ENCODE data around the gene CHTF18.

Gene CHTF18

GRCh38 chr16:776824-777223 lies 11.6 kb upstream of the CHTF18 start:
- DNase-seq = no peak

- no peak for DNase-seq
These were observed 10.6 kb upstream of the CHTF18 start for GRCh38 chr16:777826-778225.

- no peak for DNase-seq
These were observed 10.0 kb upstream of the CHTF18 start for GRCh38 chr16:778447-778846.

GRCh38 chr16:778909-779527 lies 9.4 kb upstream of the CHTF18 start:
- DNase-seq = no peak

- no peak for DNase-seq
These were observed 8.9 kb upstream of the CHTF18 start for GRCh38 chr16:779561-779960.

DNA sequence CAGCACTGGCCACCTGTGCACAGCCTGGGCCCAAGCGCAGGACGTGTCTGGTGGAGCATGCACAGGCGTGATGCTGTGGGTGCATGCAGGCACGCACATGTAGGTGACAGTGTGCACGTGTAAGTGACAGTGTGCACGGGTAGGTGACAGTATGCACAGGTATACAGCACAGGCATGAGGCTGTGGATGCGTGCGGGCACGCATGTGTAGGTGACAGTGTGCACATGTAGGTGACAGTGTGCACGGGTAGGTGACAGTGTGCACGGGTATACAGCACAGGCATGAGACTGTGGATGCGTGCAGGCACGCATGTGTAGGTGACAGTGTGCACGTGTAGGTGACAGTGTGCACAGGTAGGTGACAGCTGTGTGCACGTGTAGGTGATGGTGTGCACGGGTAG lies 8.1 kb upstream of the CHTF18 start:
- no peak for DNase-seq

GRCh38 chr16:781346-782010 lies 6.9 kb upstream of the CHTF18 start:
- DNase-seq = no peak

DNA sequence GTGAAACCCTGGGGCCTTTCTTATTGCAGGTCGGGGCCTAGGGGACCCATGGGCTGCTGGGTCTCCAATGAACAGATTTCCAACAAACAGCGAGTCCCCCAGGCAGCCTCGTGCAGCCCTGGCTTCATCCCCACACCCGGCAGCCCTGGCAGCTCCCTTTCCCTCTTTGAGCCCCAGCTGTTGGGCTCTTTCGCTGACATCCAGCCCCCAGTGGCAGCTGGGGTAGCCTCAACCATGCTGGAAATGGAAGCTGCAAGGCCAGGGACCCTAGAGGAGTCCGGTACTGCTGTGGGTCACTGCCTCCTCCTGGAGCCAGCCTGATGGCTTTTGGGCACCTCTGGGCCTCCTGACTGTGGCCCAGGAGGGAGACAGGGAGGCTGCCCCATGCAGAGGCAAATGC lies 6.2 kb upstream of the CHTF18 start:
- no peak for DNase-seq

DNA sequence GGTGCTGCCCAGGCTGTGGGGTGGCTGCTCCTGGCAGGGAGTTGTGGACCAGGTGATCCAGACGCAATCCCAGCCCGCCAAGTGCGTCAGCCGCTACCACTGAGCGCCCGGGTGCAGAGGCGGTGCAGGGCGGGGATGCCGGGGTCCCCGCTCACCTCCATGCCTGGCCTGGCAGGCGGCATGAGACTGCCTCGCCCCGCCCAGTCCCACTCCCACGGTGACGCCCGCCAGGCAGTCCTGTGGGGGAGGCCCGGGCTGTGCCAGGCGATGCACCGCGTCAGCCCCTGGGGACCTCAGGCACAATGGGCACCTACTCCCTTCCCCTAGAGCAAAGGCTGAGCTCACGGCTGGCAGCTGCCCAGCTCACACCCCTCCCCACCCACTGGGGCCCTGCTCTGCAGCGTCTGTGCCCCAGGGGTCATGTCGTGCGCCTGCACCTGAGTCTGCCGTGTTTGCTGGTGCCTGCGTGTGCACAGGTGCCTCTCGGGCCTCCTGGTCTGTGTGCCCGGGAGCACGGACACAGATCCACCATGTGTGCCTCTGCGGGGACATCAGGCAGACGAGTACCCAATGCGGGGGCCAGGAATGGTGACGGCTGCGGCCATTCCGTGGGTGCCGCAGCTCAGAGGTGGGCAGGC lies 5.5 kb upstream of the CHTF18 start:
- DNase-seq = no peak

- DNase-seq = no peak
These were observed 4.8 kb upstream of the CHTF18 start for GRCh38 chr16:783404-784161.

- no peak for DNase-seq
These were observed 4.0 kb upstream of the CHTF18 start for GRCh38 chr16:784431-784830.

DNA sequence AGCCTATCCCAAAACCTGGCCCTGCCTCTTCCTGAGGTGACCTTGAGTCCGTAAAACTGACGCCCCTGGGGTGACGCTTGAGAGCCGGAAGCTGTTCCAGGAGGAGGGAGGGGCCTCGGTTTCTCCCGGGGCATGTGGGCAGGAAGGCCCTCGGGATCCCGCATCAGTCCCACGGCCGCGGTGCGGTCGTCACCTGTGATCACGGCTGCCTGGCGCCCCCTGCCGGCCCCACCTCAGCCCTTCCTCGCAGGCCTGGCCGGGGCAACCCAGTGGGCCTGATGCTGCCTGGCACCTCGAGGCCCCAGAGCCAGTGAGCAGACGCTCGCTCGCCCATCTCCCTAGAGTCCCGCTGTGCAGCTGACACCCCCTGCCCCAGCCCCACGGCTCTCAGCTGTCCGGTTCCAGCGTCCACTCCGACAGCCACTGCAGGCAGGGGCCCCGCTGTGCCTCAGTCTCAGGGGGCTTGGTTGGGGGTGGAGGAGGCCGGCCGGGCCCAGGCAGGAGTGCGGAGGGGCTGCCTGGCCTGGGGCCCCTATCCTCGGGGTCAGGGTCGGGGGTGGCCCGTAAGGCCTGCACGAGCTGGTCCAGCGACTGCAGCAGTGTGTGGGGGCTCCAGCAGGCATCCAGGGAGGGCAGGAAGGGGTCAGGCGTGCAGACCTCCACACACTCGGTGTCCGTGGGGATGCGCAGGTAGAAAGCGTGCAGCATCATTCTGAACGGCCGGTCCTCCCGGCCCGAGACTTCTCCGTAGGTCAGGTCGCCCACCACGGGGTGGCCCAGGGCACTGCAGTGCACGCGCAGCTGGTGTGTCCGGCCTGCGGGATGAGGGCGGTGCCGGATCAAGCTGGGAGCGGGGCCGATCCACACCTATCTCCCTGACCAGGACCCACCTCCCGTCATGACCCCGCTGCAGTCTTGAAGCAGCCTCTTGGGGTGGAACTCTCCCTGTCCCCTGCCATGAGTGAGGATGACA lies 2.6 kb upstream of the CHTF18 start:
- peak; percentile 76 for DNase-seq

DNA sequence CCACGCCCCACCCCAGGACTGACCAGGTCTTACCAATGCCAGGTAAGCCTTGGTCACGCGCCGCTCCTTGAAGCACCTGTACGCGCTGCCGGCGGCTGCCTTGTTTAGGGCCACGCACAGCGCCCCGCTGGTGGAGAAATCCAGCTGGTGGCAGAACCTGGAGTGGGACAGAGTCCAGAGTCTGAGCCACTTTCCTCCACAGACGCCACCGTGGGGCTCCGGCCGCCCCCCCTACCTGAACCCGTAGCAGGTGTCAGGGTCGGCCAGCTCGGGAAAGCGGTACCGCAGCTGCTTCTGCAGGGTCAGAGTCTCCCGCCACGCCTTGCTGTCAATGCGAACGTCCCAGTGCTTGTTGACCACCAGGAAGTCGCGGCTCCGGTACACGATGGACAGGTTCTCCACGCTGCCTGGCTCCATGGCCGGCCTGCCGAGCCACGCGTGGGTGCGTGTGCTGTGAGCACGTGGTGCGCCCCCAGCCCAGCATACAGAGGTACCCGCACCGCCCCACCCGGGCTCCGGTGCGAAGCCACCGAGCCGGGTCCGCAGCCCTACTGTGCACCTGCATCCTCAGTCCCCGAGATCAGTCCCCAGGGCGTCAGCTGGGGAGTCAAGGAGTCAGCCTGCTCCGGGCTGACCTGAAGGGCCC lies 976 bp upstream of the CHTF18 start:
- DNase-seq = no peak

GRCh38 chr16:787978-788398 lies 432 bp upstream of the CHTF18 start, which contains the start of gene RPUSD1:
TSS of gene RPUSD1 (minus strand) at chr16:788381. CDS start at chr16:787737, 644 bp downstream.
- no peak for DNase-seq

GRCh38 chr16:789191-789850 lies 901 bp downstream of the CHTF18 start:
- DNase-seq = no peak

DNA sequence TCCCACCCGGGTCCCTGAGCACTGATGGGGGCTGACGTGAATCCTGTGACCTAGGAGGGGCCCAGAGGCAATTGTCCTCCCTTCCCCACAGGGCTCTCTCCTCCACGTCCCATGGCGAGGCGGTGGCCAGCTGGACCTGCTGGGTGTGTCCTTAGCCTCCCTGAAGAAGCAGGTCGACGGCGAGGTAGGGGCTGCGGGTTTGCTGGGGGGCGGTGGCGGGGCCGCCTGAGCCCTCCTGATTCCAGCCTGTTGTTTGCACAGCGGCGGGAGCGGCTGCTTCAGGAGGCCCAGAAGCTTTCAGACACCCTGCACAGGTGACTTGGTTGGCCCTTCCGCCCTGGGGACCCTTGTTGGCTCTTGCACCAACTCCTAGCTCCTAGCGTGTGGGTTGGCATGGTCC lies 1.7 kb downstream of the CHTF18 start:
- no peak for DNase-seq

- no peak for DNase-seq
These were observed 2.7 kb downstream of the CHTF18 start for GRCh38 chr16:791131-791530.

DNA sequence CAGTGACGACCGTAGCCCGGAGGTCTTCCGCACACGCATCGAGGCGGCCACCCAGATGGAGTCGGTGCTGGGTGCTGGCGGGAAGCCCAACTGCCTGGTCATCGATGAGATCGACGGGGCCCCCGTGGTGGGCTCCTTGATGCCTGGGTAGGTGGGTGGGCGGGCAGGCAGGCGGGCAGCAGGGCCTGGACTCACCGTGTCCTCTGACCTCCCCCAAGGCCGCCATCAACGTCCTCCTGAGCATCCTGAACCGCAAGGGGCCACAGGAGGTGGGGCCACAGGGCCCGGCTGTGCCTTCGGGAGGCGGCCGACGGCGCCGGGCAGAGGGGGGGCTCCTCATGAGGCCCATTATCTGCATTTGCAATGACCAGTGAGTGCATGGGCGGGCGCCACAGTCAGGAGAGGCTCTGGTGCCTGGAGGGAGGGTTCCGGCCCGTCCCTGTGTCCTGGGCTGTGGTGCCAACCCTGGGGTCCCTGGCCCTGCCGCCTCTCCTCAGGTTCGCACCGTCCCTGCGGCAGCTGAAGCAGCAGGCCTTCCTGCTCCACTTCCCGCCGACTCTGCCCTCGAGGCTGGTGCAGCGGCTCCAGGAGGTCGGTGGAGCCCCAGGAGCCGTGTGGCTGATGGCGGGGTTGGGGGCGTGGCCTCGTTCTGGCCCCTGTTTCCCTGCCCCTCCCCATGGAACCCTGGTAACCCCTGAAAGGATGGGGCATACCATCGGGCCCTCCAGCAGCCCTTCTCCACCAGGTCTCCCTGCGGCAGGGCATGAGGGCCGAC lies 4.0 kb downstream of the CHTF18 start:
- no peak for DNase-seq

- no peak for DNase-seq
These were observed 5.0 kb downstream of the CHTF18 start for GRCh38 chr16:793414-793813.

DNA sequence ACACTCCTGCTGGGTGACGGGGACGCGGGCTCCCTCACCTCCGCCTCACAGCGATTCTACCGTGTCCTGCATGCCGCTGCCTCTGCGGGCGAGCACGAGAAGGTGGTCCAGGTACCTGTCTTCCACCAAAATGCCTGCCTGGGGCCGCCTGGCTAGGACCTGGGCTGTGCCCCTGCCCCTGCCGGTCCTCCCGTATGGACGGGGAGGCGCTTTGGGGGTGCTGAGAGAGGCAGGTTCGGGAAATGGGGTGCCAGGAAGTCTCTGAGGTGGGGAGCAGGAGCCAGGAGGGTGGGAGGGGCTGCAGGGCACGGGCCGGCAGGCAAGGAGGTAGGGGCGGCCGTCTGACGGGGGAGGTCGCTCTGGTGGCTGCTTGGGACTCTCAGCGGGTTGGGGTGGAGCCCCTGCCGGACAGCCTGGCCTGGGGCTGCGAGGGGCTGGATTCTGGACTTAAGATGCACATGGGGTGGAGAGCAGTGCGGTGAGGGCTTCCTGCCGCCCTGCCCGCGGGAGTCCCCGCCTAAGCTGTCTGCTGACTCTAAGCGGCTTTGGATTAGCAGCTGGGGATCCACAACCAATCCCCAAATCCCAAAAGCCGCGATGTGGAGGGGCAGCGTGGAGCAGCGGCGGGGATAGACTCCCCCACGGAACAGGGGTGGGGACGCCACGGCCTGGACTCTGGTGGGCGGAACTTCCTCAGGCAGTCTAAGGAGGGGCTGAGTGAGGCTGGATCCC lies 5.8 kb downstream of the CHTF18 start:
- no peak for DNase-seq
